AG10803 (cell line): ENCODE results near the gene SPACDR.
A peak's percentile ranks its signal among the peaks of the same experiment; 100 is the strongest.

Experiments used
- DNase-seq: peaks from one replicate; pipeline ENCODE4 v3.0.0; 2010; ENCODE audit warnings: low read depth
- H3K4me3 ChIP-seq: 2 replicates; pipeline ENCODE4 v1.5.1; 2011; ENCODE audit warnings: mild to moderate bottlenecking, low read length, control low read depth
- CTCF ChIP-seq: conservative IDR thresholded peaks from 2 replicates; pipeline ENCODE4 v1.5.1; 2011; ENCODE audit warnings: mild to moderate bottlenecking, low read length, control low read depth, inconsistent platforms

Gene SPACDR

GRCh38 chr7:100483722-100484672 is 19.9 kb upstream of the SPACDR start, which contains the start of gene NYAP1:
NYAP1 (plus strand) TSS chr7:100483927; CDS start chr7:100485312, 1,385 bp downstream.
- no peak for DNase-seq
- peak within 1 kb of the TSS; percentile 57 for H3K4me3 ChIP-seq
- no peak for TF ChIP-seq CTCF

GRCh38 chr7:100483090-100483721 is 19.1 kb upstream of the SPACDR start:
- DNase-seq: peak; percentile 24
- peak; percentile 52 for TF ChIP-seq CTCF
- peak overlapping the region; percentile 57 for H3K4me3 ChIP-seq

- no peak for DNase-seq
- TF ChIP-seq CTCF: no peak
These were observed 18.6 kb upstream of the SPACDR start for GRCh38 chr7:100482728-100483089.

GRCh38 chr7:100481466-100481865 is 17.4 kb upstream of the SPACDR start:
- DNase-seq: no peak
- H3K4me3 ChIP-seq: no peak overlapping the region
- no peak for TF ChIP-seq CTCF

More at GRCh38 chr7:100482728-100483089, 18.6 kb upstream of the SPACDR start:
- H3K4me3 ChIP-seq: peak overlapping the region; percentile 57

- H3K4me3 ChIP-seq: peak within 1 kb of the TSS; percentile 94
- DNase-seq: peak; percentile 96
- TF ChIP-seq CTCF: no peak
These were observed 15.0 kb upstream of the SPACDR start, which contains the start of gene TSC22D4 for GRCh38 chr7:100478958-100479660. TSC22D4 (minus strand) TSS chr7:100479214; CDS start chr7:100478038, 1,176 bp downstream.

- no peak for TF ChIP-seq CTCF
- H3K4me3 ChIP-seq: peak overlapping the region; percentile 94
- DNase-seq: no peak
These were observed 13.8 kb upstream of the SPACDR start for GRCh38 chr7:100477871-100478267.
